GM12878 (cell line): ENCODE results near the gene ZSCAN25. TPM values are rescaled to one million over a fixed set of nuclear protein-coding genes. Genes with fewer than 3 reads are reported as not detected.
A peak's percentile ranks its signal among the peaks of the same experiment; 100 is the strongest.

Experiments
- HDGF ChIP-seq: fragments of 450-650 bp; IDR thresholded peaks from 2 replicates; pipeline ENCODE4 v1.6.1; 2016; ENCODE audit warnings: antibody characterized with exemption
- MEF2B ChIP-seq: fragments of 450-650 bp; IDR thresholded peaks from 2 replicates; pipeline ENCODE4 v1.6.1; 2018; ENCODE audit warnings: mild to moderate bottlenecking, moderate library complexity; ENCODE audit not compliant: partially characterized antibody, poor library complexity, severe bottlenecking
- MXI1 ChIP-seq: fragments of 150-350 bp; IDR thresholded peaks from 2 replicates; pipeline ENCODE4 v1.6.1; 2011; ENCODE audit warnings: low read depth, mild to moderate bottlenecking, inconsistent platforms, low read length, improper control_type of control experiment
- MYB ChIP-seq: fragments of 150-350 bp; IDR thresholded peaks from 2 replicates; pipeline ENCODE4 v1.6.1; 2014; ENCODE audit warnings: mild to moderate bottlenecking, low read depth, low read length, borderline replicate concordance
- NRF1 ChIP-seq: conservative IDR thresholded peaks from 2 replicates; pipeline ENCODE4 v1.6.1; 2011; ENCODE audit warnings: mild to moderate bottlenecking, low read depth, low read length, improper control_type of control experiment
- POLR2A ChIP-seq: IDR thresholded peaks from 2 replicates; pipeline ENCODE4 v1.6.1; 2011; ENCODE audit warnings: low read depth, mild to moderate bottlenecking, low read length
- RAD21 ChIP-seq: IDR thresholded peaks from 2 replicates; pipeline ENCODE4 v1.6.1; 2011; ENCODE audit warnings: mild to moderate bottlenecking, low read depth, low read length, moderate library complexity; ENCODE audit not compliant: insufficient read depth
- RB1 ChIP-seq: fragments of 450-650 bp; formaldehyde crosslinking; IDR thresholded peaks from 2 replicates; pipeline ENCODE4 v1.6.1; 2017; ENCODE audit warnings: mild to moderate bottlenecking, borderline replicate concordance
- RCOR1 ChIP-seq: conservative IDR thresholded peaks from 2 replicates; pipeline ENCODE4 v1.6.1; 2012; ENCODE audit warnings: low read depth, low read length, improper control_type of control experiment
- ZNF24 ChIP-seq: fragments of 450-650 bp; IDR thresholded peaks from 2 replicates; pipeline ENCODE4 v1.6.1; 2017; ENCODE audit warnings: antibody characterized with exemption, mild to moderate bottlenecking
- ZNF274 ChIP-seq: IDR thresholded peaks from one replicate; pipeline ENCODE4 v1.8.0; 2011; ENCODE audit not compliant: insufficient read length, insufficient read depth
- ZNF384 ChIP-seq: IDR thresholded peaks from 2 replicates; pipeline ENCODE4 v1.6.1; 2012; ENCODE audit warnings: low read depth, mild to moderate bottlenecking, low read length, improper control_type of control experiment, borderline replicate concordance
- ZNF622 ChIP-seq: fragments of 450-650 bp; IDR thresholded peaks from 2 replicates; pipeline ENCODE4 v1.6.1; 2017; ENCODE audit warnings: mild to moderate bottlenecking, inconsistent platforms
- polyA plus RNA-seq, 11 experiments: library from polyadenylated mRNA; depleted of rRNA in 4 of 11; unstranded in 6 of 11; stranded (reverse) in 5 of 11; fragments of >200 nt; fragmentation: Nextera tagmentation in 4 of 11; fragmentation: Illumina TruSeq in 1 of 11; extraction: Ambion mirVana in 4 of 11; extraction: Trizol in 1 of 11; gene quantifications; 1 replicate in 1 of 11; 2 replicates in 10 of 11; pipeline versions ENCODE4 v1.2.1 to v1.2.3, GENCODE V29; 2011 to 2016; ENCODE audit warnings: inconsistent platforms in 2 of 11, missing spikeins in 2 of 11, low read depth in 1 of 11
- total RNA-seq, 4 experiments: library from RNA; depleted of rRNA in 3 of 4; stranded (reverse); fragments of >200 nt in 3 of 4; fragmentation: Illumina TruSeq in 1 of 4; extraction: Trizol in 1 of 4; gene quantifications; 2 replicates each; pipeline versions ENCODE4 v1.2.1 to v1.2.3, GENCODE V29; 2013 to 2021
- TF ChIP-seq, protein P1 (sequence below): fragments of 450-650 bp; IDR thresholded peaks from 2 replicates; pipeline ENCODE4 v1.6.1; 2017; ENCODE audit warnings: antibody characterized with exemption, mild to moderate bottlenecking, moderate library complexity
- TF ChIP-seq, protein P2 (sequence below), 3 experiments: IDR thresholded peaks in 2 of 3; conservative IDR thresholded peaks in 1 of 3; 2 replicates each; pipeline ENCODE4 v1.5.1; 2011; ENCODE audit warnings: low read depth in 3 of 3, low read length in 3 of 3, mild to moderate bottlenecking in 3 of 3, control low read depth in 2 of 3, moderate library complexity in 2 of 3, inconsistent platforms in 1 of 3, mixed read lengths in 1 of 3; ENCODE audit not compliant: control insufficient read depth in 2 of 3, insufficient read depth in 1 of 3; ENCODE audit errors: extremely low read depth in 1 of 3
- TF ChIP-seq, protein P3 (sequence below): IDR thresholded peaks from 2 replicates; pipeline ENCODE4 v1.6.1; 2012; ENCODE audit warnings: mild to moderate bottlenecking, low read depth, low read length
- TF ChIP-seq, protein P4 (sequence below): IDR thresholded peaks from 2 replicates; pipeline ENCODE4 v1.6.1; 2012; ENCODE audit warnings: low read depth, low read length, improper control_type of control experiment

The ZSCAN25 gene
- total and polyA plus RNA-seq, 10 of the 15 experiments (the other 5 are each of a cell fraction or from before 2014, with no cell fraction given), result 0.79 to 15.6 (median 9.6) TPM

DNA sequence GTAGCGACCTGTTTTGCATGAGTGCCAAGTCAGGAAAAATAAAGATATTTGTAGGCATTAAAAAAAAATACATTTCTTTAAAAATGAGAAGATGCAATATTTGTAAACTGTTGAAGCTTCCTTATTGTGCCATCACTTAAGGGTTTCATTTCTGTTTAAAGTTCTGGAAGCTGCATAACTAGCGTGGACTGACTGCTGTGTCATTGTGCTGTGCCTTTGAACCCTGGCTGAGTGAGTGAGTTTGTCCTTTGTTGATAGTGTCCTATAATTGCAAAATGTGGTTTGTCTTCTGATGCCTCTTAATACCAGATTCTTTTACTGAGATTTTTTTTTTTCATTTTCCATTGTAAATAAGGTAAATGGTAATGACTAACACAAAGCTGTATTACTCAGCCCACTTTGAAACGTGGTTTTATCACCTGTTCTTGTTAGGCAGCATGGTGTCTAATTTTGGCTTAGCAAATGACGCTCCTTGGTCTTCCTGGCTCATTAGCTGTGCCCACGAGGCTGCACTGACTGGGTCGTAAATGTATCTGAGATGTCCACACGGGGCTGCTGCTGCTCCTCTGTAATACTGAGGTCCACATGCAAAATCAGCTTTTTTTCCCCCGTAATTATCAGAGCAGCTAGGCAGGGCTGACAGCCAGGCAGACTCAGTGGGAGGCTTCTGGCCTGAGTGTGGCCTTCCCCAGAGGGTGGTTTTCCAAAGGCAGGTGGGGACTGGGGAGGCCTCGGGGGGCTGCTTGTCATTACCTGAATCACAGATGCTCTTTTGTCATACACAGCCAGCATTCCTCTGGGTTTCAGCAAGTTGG lies 14.8 kb downstream of the ZSCAN25 start (continued):
- TF ChIP-seq RCOR1, result no peak
- TF ChIP-seq, protein P1, sequence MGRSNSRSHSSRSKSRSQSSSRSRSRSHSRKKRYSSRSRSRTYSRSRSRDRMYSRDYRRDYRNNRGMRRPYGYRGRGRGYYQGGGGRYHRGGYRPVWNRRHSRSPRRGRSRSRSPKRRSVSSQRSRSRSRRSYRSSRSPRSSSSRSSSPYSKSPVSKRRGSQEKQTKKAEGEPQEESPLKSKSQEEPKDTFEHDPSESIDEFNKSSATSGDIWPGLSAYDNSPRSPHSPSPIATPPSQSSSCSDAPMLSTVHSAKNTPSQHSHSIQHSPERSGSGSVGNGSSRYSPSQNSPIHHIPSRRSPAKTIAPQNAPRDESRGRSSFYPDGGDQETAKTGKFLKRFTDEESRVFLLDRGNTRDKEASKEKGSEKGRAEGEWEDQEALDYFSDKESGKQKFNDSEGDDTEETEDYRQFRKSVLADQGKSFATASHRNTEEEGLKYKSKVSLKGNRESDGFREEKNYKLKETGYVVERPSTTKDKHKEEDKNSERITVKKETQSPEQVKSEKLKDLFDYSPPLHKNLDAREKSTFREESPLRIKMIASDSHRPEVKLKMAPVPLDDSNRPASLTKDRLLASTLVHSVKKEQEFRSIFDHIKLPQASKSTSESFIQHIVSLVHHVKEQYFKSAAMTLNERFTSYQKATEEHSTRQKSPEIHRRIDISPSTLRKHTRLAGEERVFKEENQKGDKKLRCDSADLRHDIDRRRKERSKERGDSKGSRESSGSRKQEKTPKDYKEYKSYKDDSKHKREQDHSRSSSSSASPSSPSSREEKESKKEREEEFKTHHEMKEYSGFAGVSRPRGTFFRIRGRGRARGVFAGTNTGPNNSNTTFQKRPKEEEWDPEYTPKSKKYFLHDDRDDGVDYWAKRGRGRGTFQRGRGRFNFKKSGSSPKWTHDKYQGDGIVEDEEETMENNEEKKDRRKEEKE, result no peak
- TF ChIP-seq NRF1, result no peak
- no peak for TF ChIP-seq ZNF384
- TF ChIP-seq, protein P2, sequence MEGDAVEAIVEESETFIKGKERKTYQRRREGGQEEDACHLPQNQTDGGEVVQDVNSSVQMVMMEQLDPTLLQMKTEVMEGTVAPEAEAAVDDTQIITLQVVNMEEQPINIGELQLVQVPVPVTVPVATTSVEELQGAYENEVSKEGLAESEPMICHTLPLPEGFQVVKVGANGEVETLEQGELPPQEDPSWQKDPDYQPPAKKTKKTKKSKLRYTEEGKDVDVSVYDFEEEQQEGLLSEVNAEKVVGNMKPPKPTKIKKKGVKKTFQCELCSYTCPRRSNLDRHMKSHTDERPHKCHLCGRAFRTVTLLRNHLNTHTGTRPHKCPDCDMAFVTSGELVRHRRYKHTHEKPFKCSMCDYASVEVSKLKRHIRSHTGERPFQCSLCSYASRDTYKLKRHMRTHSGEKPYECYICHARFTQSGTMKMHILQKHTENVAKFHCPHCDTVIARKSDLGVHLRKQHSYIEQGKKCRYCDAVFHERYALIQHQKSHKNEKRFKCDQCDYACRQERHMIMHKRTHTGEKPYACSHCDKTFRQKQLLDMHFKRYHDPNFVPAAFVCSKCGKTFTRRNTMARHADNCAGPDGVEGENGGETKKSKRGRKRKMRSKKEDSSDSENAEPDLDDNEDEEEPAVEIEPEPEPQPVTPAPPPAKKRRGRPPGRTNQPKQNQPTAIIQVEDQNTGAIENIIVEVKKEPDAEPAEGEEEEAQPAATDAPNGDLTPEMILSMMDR (IDR thresholded peaks at IDR 0.05 in 2 of 3, conservative IDR thresholded peaks at IDR 0.05 in 1 of 3; ENCODE audit: control insufficient read depth in 2 of 3, extremely low read depth in 1 of 3, insufficient read depth in 1 of 3, low read depth in 3 of 3, low read length in 3 of 3), result peak; percentile 8 to 32 (median 15); a peak in 3 of 6 replicates
- 0 out of 2 replicates have a peak, but pooled peaks have one; percentile 27 for TF ChIP-seq RAD21
- TF ChIP-seq MYB, result no peak
- 0 out of 2 replicates have a peak, but pooled peaks have one; percentile 17 for TF ChIP-seq POLR2A
- TF ChIP-seq ZNF622, result no peak
- no peak for TF ChIP-seq RB1
- no peak for TF ChIP-seq ZNF274
- TF ChIP-seq, protein P3, sequence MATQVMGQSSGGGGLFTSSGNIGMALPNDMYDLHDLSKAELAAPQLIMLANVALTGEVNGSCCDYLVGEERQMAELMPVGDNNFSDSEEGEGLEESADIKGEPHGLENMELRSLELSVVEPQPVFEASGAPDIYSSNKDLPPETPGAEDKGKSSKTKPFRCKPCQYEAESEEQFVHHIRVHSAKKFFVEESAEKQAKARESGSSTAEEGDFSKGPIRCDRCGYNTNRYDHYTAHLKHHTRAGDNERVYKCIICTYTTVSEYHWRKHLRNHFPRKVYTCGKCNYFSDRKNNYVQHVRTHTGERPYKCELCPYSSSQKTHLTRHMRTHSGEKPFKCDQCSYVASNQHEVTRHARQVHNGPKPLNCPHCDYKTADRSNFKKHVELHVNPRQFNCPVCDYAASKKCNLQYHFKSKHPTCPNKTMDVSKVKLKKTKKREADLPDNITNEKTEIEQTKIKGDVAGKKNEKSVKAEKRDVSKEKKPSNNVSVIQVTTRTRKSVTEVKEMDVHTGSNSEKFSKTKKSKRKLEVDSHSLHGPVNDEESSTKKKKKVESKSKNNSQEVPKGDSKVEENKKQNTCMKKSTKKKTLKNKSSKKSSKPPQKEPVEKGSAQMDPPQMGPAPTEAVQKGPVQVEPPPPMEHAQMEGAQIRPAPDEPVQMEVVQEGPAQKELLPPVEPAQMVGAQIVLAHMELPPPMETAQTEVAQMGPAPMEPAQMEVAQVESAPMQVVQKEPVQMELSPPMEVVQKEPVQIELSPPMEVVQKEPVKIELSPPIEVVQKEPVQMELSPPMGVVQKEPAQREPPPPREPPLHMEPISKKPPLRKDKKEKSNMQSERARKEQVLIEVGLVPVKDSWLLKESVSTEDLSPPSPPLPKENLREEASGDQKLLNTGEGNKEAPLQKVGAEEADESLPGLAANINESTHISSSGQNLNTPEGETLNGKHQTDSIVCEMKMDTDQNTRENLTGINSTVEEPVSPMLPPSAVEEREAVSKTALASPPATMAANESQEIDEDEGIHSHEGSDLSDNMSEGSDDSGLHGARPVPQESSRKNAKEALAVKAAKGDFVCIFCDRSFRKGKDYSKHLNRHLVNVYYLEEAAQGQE, result no peak
- peak; percentile 41; the same call in 1 of the 2 replicates for TF ChIP-seq MXI1
- peak; percentile 41 for TF ChIP-seq MEF2B
- no peak for TF ChIP-seq HDGF
- TF ChIP-seq, protein P4, sequence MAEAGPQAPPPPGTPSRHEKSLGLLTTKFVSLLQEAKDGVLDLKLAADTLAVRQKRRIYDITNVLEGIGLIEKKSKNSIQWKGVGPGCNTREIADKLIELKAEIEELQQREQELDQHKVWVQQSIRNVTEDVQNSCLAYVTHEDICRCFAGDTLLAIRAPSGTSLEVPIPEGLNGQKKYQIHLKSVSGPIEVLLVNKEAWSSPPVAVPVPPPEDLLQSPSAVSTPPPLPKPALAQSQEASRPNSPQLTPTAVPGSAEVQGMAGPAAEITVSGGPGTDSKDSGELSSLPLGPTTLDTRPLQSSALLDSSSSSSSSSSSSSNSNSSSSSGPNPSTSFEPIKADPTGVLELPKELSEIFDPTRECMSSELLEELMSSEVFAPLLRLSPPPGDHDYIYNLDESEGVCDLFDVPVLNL, result no peak
- TF ChIP-seq ZNF24, result no peak
